ENCODE data around the gene PSMB11. TPM values are rescaled to one million over a fixed set of nuclear protein-coding genes. Genes with fewer than 3 reads are reported as not detected.

PSMB11 gene
- total and polyA plus RNA-seq, 10 of the 15 experiments (the other 5 are each of a cell fraction or from before 2014, with no cell fraction given) = not detected

- Histone ChIP-seq H3K79me2 (ENCODE audit: control insufficient read depth, insufficient read depth, low read length) (no peaks in the 10 kb centered on the region), H3K27ac (ENCODE audit: control insufficient read depth, insufficient read depth) (no peak overlapping the region), H3K27me3 (replicated peaks in 1 of 2; ENCODE audit: control insufficient read depth in 2 of 2, insufficient read depth in 2 of 2, low read length in 1 of 2) (no peaks in the 10 kb centered on the region), H3K36me3 (ENCODE audit: control insufficient read depth in 2 of 2, insufficient read depth in 2 of 2, low read length in 1 of 2) (peaks cover 29 to 37% of the 10 kb centered on the region in 2 experiments), H3K4me2 (ENCODE audit: control insufficient read depth, insufficient read depth) (no peak overlapping the region), H4K20me1 (ENCODE audit: control insufficient read depth, insufficient read depth) (no peaks in the 10 kb centered on the region; the same call in 1 of the 2 replicates), H3K4me3 (no peak overlapping the region), H3K4me1 (ENCODE audit: control insufficient read depth, insufficient read depth, low read length) (peaks cover 12% of the 10 kb centered on the region), H3K9ac (ENCODE audit: control insufficient read depth, insufficient read depth, low read length) (no peak overlapping the region), H2AFZ (ENCODE audit: control insufficient read depth, low read depth, low read length) (no peak overlapping the region), H3K9me3 (replicated peaks; ENCODE audit: control insufficient read depth, insufficient read depth, low read length) (no peaks in the 10 kb centered on the region)
- no TSS peak for BruUV-seq (replicated peaks)
- no peak for DNase-seq (ENCODE audit: low read depth, low spot score)
- ChIA-PET CTCF (interaction anchor here (0.7 to 18.3 kb wide), 10 partner anchors 8 to 130 kb away, joined by 3 to 853 read pairs (median 6); partner anchors contain the start of gene AJUBA), RAD21 (ENCODE audit: unreplicated experiment) (interaction anchor here (0.9 to 10.8 kb wide), 3 partner anchors 67 to 81 kb away, joined by 3 to 224 read pairs (median 166); partner anchors contain the start of gene AJUBA), SMC1A (ENCODE audit: uncharacterized antibody, unreplicated experiment) (interaction anchor here (0.7 to 8.7 kb wide), 6 partner anchors 8 to 1919 kb away, joined by 3 to 156 read pairs (median 7); no protein-coding TSS in a partner anchor), POLR2A (interaction anchor here (1.4 to 2.0 kb wide), 3 partner anchors 8 to 74 kb away, joined by 3 to 6 read pairs (median 4); no protein-coding TSS in a partner anchor)
- in situ Hi-C loops (cut with MboI) (no loop called here), intact Hi-C loops (cut with micrococcal nuclease; ENCODE audit: unreplicated experiment) (no loop called here)
- 96% methylated on average over 17 of the region's 17 CpGs for WGBS (ENCODE audit: insufficient coverage, insufficient replicate concordance, low lambda C conversion rate, missing lambda C conversion rate)
- FAIRE-seq = no peak
- ATAC-seq = no peak
- TF ChIP-seq YBX1 (IDR thresholded peaks at IDR 0.05) = no peak
- no peak for TF ChIP-seq ZNF687 (IDR thresholded peaks at IDR 0.05)
- TF ChIP-seq POLR2A (IDR thresholded peaks at IDR 0.05; ENCODE audit: low read depth, low read length) = no peak
- no peak for TF ChIP-seq PRDM15 (CRISPR knock-in tag; IDR thresholded peaks at IDR 0.05)
- TF ChIP-seq IKZF1 (conservative IDR thresholded peaks at IDR 0.05) = no peak
- TF ChIP-seq KLF5 (IDR thresholded peaks at IDR 0.05; ENCODE audit: partially characterized antibody) = no peak
- TF ChIP-seq ZZZ3 (IDR thresholded peaks at IDR 0.05; ENCODE audit: control insufficient read depth, insufficient read length, low read depth) = no peak
- TF ChIP-seq BMI1 (IDR thresholded peaks at IDR 0.05; ENCODE audit: borderline replicate concordance) = no peak
- no peak for TF ChIP-seq SREBF2 (IDR thresholded peaks at IDR 0.05; ENCODE audit: low read length)
- TF ChIP-seq HDGF (IDR thresholded peaks at IDR 0.05) = no peak
- no peak for TF ChIP-seq ZBTB40 (IDR thresholded peaks at IDR 0.05; ENCODE audit: borderline replicate concordance)
These were observed 18.7 kb downstream of the PSMB11 start for GRCh38 chr14:23060536-23061260.
